ENCODE data around the gene RPP25L. TPM values are rescaled to one million over a fixed set of nuclear protein-coding genes. Genes with fewer than 3 reads are reported as not detected.
A peak's percentile ranks its signal among the peaks of the same experiment; 100 is the strongest.
"Not testable (repeated sequence)": the region's sequence is repeated elsewhere in the genome, so short reads cannot be mapped to it uniquely, and the experiment has no call there.

RPP25L gene
- polyA plus RNA-seq (ENCODE audit: insufficient read length in 4 of 4), result 10 to 100 TPM; 13.1 to 30.3 (median 26.7) TPM

DNA sequence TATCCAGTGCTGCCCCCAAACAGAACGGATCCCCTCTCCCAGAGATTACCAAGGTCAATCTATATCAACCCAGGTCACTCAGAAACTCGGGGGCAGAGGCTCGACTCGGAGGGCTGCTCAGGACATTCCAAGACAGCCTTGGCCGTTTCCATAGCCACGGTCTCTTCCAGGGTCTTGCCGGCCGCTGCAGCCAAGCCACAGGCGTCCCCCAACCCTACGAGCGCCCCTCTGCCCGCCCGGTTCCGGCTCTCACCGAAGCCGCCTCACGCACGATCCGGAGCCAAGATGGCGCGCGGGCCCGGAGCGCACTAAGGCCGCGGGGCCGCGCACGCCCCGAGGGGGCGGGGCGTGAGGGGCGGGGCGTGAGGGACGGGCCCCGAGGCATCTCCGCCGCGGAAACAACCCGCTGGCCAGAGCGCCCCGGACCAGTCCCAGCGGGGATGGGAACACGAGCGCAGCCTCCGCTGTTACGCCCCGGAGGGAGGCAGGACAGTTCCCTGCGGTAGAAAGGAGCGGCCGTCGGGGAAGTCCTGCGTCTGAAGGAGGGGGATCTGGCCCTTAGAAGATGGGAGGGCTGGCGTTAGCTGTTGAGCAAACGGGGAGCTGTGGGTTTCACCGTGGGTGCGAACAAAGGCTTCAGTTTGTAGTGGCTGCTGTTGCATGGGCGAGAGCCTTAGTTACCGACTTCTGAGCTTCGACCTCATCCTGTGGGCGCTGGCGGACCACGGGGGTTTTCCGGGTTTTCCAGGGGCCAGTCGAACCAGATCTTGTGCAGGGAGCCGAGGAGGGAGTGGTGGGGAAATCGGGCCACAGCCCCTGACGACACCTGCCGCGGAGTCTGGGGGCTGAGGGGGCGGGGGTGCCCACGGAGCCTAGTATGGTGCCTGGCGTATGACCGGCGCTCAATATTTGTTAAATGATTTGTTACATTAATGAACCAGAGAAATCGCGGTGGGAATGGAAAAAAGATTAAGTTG is at the start of gene RPP25L:
TSS of gene RPP25L (minus strand) at position 287 of the 977 bp plus-strand sequence. CDS start 801 bp downstream, outside the sequence.
- peak in 3 of 4 donors; percentile 69 to 81 (median 78) for DNase-seq (ENCODE audit: low read depth in 4 of 4, low spot score in 3 of 4)

GRCh38 chr9:34659592-34660253 is 47.8 kb upstream of the RPP25L start:
- DNase-seq (ENCODE audit: low read depth in 4 of 4, low spot score in 3 of 4), result no peak

GRCh38 chr9:34658461-34658860 is 46.6 kb upstream of the RPP25L start:
- no peak for DNase-seq (ENCODE audit: low read depth in 4 of 4, low spot score in 3 of 4)

- no peak for DNase-seq (ENCODE audit: low read depth in 4 of 4, low spot score in 3 of 4)
Measured at GRCh38 chr9:34656992-34657391, 45.1 kb upstream of the RPP25L start.

DNA sequence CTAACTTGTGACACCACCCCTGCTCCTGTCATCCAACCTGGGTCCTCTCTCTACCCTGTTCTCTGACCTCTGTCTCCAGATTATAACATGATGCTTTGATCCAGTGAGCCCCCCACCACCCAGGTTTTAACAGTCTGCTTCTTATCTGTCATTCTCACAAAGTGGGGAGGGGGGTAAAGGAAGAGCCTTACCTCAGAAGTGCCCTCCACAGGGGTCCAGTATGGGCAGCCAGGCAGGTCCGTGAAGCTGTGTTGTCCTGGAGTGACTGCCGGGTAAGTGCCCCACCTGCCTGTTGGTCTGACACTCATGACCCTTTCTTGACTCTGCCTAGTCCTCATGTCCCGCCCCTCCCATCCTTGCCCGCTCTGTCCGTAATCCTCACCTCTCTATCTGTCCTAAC is 43.5 kb upstream of the RPP25L start:
- no peak for DNase-seq (ENCODE audit: low read depth in 4 of 4, low spot score in 3 of 4)

DNA sequence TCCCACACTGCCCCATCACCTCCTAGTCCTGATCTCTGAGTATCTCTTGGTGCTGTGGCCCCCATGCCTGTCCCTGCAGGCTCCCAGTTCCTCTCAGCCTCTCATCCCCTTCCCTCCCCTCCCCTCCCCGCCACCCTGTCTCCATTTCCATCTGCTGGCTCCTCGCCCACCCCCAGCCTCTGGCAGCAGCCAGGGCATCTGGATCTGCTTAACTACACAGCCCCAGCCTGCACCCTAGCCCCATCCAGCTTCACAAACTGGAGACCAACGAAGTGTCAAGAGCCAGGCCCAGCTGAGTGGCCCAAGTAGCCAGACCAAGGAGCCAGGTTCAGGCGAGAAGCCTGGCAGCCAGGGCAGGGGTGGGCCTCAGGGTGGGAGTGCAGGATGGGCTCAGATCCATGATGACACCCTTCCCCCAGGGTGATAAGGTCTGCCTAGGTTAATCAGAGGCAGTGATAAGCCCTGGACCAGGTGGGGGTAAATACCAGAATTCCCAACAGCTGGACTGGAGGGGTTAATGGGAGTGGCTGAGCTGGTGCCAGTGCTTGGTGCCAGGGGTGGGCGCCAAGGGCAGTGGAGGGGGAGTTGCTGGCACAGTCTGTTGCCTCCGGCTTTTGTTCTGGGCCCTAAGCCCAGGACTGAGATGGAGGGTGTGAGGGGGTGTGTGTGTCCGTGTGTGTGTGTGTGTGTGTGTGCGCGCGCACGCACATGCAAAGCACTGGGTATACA is 42.6 kb upstream of the RPP25L start:
- DNase-seq (ENCODE audit: low read depth in 4 of 4, low spot score in 3 of 4), result no peak

GRCh38 chr9:34653151-34654072 is 41.5 kb upstream of the RPP25L start:
- DNase-seq (ENCODE audit: low read depth in 4 of 4, low spot score in 3 of 4), result no peak

DNA sequence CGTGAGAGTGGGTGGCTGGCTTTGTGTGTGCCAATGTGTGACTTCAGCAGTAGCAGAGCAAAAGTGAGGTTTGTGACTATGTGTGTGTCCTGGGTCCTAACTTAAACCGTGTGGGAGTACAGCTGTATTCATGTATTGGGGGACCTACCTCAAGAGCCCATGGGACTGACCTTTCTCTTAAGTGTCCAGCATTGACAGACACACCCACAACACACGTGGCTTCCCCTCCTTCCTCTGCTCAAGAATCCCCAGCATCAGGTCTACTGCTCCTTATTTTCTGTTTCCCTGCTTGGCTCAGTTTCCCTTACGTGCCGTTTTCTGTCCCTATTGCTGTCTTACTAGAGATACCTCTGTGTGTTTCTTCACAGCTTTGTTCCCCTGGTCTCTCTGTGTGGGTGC is 40.7 kb upstream of the RPP25L start:
- no peak for DNase-seq (ENCODE audit: low read depth in 4 of 4, low spot score in 3 of 4)

DNA sequence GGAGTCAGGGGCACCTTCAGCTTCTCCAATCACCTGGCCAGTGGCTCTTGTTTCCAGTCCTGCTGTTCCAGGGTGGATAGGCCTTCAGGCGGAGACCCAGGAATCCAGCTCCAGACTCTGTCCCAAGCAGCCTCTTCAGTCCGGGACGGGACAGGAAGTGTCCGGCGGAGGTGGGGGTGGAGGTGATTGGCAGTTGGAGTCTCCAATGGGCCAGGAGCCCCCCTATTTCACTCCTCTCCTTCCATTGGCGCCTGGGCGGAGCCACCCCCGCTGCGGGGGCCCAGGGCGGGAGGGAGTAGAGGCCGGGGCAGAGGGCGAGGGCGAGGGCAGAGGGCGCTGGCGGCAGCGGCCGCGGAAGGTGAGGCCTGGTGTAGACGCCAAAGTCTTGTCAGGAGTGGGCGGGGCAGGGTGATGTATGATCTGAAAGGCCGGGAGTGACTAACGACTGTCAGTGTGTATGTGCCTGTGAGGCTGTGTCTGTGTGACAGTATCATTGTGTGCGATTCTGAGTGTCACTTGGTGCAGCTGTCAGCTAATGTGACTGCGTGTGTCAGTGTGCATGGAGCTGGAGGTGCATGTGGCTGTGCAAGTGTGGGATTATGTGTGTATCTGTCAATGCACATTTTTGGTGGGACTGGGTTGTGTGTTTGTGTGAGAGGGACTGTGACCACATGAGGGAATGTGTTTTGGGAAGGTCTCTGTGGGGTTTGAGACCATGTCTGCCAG is 40.1 kb upstream of the RPP25L start, which contains the start of gene IL11RA:
TSS of gene IL11RA (plus strand) at position 310 of the 726 bp plus-strand sequence. CDS start 3,033 bp downstream, outside the sequence.
- peak in 1 of 4 donors; percentile 68 for DNase-seq (ENCODE audit: low read depth in 4 of 4, low spot score in 3 of 4)

DNA sequence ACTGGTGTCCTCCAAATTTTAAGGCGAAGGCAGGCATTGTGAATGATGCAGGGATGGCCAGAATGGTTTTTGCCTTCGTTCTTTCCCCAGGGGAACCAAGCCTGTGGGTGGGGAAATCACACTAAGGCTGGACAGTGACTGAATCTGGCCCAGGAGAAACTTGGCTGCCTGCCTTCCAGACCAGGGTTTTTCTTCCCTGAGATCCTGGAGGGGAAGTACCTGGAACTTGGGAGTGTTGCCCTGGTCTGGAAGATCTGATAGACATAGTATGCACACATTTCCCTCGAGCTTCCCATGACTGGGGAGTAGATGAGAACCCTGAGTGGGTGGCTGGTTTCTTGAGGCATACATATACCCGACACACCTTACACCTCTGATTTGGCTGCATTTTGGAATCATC is 39.4 kb upstream of the RPP25L start:
- DNase-seq (ENCODE audit: low read depth in 4 of 4, low spot score in 3 of 4), result no peak

- no peak for DNase-seq (ENCODE audit: low read depth in 4 of 4, low spot score in 3 of 4)
Measured at GRCh38 chr9:34650816-34651215, 38.9 kb upstream of the RPP25L start.

DNA sequence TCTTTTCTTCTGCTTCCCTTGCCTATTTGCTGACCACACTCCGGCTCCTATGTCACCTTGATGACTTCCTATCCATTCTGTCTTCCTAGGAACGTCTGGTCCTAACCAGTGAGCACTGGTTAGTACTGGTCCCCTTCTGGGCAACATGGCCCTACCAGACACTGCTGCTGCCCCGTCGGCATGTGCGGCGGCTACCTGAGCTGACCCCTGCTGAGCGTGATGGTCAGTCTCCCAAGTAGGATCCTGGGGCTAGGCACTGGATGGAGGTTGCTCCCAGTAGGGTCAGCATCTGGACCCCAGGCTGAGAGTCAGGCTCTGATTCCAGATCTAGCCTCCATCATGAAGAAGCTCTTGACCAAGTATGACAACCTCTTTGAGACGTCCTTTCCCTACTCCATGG is 36.8 kb upstream of the RPP25L start:
- DNase-seq (ENCODE audit: low read depth in 4 of 4, low spot score in 3 of 4), result no peak

DNA sequence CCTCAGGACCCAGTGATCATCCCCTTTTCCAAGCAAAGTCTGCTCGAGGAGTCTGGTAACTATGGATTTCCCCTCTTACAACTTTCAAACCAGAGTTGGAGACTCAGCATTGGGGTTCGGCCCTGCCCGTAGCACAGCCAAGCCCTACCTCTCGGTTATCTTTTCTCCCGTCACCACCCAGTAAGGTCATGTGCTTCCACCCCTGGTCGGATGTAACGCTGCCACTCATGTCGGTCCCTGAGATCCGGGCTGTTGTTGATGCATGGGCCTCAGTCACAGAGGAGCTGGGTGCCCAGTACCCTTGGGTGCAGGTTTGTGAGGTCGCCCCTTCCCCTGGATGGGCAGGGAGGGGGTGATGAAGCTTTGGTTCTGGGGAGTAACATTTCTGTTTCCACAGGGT is 35.8 kb upstream of the RPP25L start:
- no peak for DNase-seq (ENCODE audit: low read depth in 4 of 4, low spot score in 3 of 4)

DNA sequence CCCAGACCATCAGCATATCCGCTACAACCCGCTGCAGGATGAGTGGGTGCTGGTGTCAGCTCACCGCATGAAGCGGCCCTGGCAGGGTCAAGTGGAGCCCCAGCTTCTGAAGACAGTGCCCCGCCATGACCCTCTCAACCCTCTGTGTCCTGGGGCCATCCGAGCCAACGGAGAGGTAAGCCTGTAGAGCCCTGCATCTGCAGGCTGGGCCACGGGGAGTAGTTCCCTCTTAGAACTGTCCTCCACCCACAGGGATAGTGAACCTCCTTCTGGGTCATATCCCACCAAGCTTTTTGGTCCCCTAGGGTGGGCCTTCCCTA is 35.1 kb upstream of the RPP25L start:
- no peak for DNase-seq (ENCODE audit: low read depth in 4 of 4, low spot score in 3 of 4)

- peak in 2 of 4 donors; percentile 82 to 84 for DNase-seq (ENCODE audit: low read depth in 4 of 4, low spot score in 3 of 4)
Measured at GRCh38 chr9:34646211-34647083, 34.5 kb upstream of the RPP25L start, which contains the start of gene GALT. Gene GALT (plus strand): TSS chr9:34646675. CDS start chr9:34646705, 30 bp downstream.

- DNase-seq (ENCODE audit: low read depth in 4 of 4, low spot score in 3 of 4), result no peak
Measured at GRCh38 chr9:34644766-34645314, 32.9 kb upstream of the RPP25L start.

DNA sequence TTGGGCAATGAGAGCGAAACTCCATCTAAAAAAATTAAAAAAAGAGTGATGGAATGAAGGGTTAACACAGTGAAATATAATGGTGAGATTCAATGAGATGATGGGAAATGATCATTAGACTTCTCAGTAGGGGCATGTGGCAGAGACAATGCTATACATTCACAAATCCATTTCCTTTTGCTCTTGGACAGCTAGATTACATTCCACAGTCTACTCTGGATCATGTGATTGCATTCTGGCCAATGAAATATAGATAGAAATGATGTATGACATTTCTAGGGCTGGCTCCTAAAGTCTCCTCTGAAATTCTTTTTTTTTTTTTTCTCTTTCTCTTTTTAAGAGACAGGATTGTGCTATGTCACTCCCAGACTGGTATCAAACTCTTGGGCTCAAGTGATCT is 30.8 kb upstream of the RPP25L start:
- DNase-seq (ENCODE audit: low read depth in 4 of 4, low spot score in 3 of 4), result no peak

GRCh38 chr9:34639322-34639721 is 27.4 kb upstream of the RPP25L start:
- not testable (repeated sequence) for DNase-seq (ENCODE audit: low read depth in 4 of 4, low spot score in 3 of 4)
